Kidney (tissue), 14 donors: ENCODE results near the gene SLC9A1. TPM values are rescaled to one million over a fixed set of nuclear protein-coding genes. Genes with fewer than 3 reads are reported as not detected.

Experiments
- DNase-seq, 5 donors: peaks; one replicate each; pipeline ENCODE4 v3.0.0-alpha.2; 2013 to 2020
- FAIRE-seq: peaks from 2 replicates; lab custom pipeline; 2012; peaks lifted over from hg19 to GRCh38; lab: Jason Lieb, UNC
- H3K27ac ChIP-seq, 2 donors: one replicate each; pipeline ENCODE4 v1.7.0; 2013; ENCODE audit warnings: low read depth in 2 of 2, low read length in 2 of 2, inconsistent platforms in 1 of 2
- H3K27me3 ChIP-seq: one replicate; pipeline ENCODE4 v1.7.1; 2013; ENCODE audit warnings: low read length, inconsistent platforms; ENCODE audit not compliant: control insufficient read depth, insufficient read depth
- H3K36me3 ChIP-seq, 3 donors: one replicate each; pipeline versions ENCODE4 v1.7.0 to v1.7.1; 2013; ENCODE audit warnings: low read length in 3 of 3, control low read depth in 1 of 3, inconsistent platforms in 1 of 3; ENCODE audit not compliant: insufficient read depth in 3 of 3, control insufficient read depth in 2 of 3
- H3K4me1 ChIP-seq, 3 donors: one replicate each; pipeline versions ENCODE4 v1.7.0 to v1.7.1; 2013; ENCODE audit warnings: low read length in 3 of 3, inconsistent platforms in 1 of 3, low read depth in 1 of 3; ENCODE audit not compliant: control insufficient read depth in 2 of 3, insufficient read depth in 2 of 3
- H3K4me3 ChIP-seq, 3 donors: one replicate each; pipeline versions ENCODE4 v1.7.0 to v1.8.1; 2013; ENCODE audit warnings: low read length in 3 of 3, control low read depth in 1 of 3, inconsistent platforms in 1 of 3
- H3K9ac ChIP-seq, 3 donors: one replicate each; pipeline versions ENCODE4 v1.7.0 to v1.7.1; 2013; ENCODE audit warnings: low read length in 3 of 3, control low read depth in 1 of 3, inconsistent platforms in 1 of 3
- H3K9me3 ChIP-seq, 3 donors: one replicate each; pipeline versions ENCODE4 v1.7.0 to v1.7.1; 2013; ENCODE audit warnings: low read length in 3 of 3, control low read depth in 1 of 3, inconsistent platforms in 1 of 3; ENCODE audit not compliant: control insufficient read depth in 2 of 3, insufficient read depth in 1 of 3
- CTCF ChIP-seq: IDR thresholded peaks from 3 replicates; pipeline ENCODE4 v1.5.1; 2012; ENCODE audit warnings: mild to moderate bottlenecking, moderate library complexity, borderline replicate concordance; ENCODE audit not compliant: insufficient read depth; ENCODE audit errors: extremely low read depth
- intact Hi-C: fragments of 100-400 bp; cut with DNase I; formaldehyde crosslinking; loops from one replicate; pipeline ENCODE4 v1.11.1; 2022
- polyA plus RNA-seq: library from polyadenylated mRNA; stranded (reverse); fragments of 350-450 nt; fragmentation: Illumina TruSeq; extraction: RNeasy Lipid Tissue Mini Kit (QIAGEN cat#74804); gene quantifications from one replicate; pipeline ENCODE4 v1.2.3, GENCODE V29; 2014; ENCODE audit warnings: low read depth, low replicate concordance; ENCODE audit not compliant: insufficient read depth
- total RNA-seq: library from RNA; stranded (reverse); fragmentation: NEBNext Ultra II Directional; extraction: Animal tissue kit (Norgen Biotek cat#: 25700); gene quantifications from one replicate; pipeline ENCODE4 v1.2.1, GENCODE V29; 2021
- donor health status: control.
- donor health status: control.
- donor health status: control.
- donor health status: control.
- donor health status: control.
- donor health status: DM: yes; HTN: yes; CAD: no.
- donor health status: Normal renal cell carcinoma (clear cell type).

SLC9A1 gene
- total and polyA plus RNA-seq, 2 donors from 2014 or later: 19.3 to 29.8 TPM

- Histone ChIP-seq H3K36me3 (no peaks in the 10 kb centered on the region), H3K9ac (peak overlapping the region in 1 of 3 donors; percentile 55), H3K9me3 (no peaks in the 10 kb centered on the region), H3K4me1 (peaks cover 0 to 40% (median 19%) of the 10 kb centered on the region in 3 donors), H3K27ac (peak overlapping the region; percentile 65 to 71), H3K27me3 (no peaks in the 10 kb centered on the region), H3K4me3 (peak overlapping the region in 2 of 3 donors; percentile 49 to 78)
- DNase-seq (peak in 1 of 5 donors; percentile 70), FAIRE-seq (no peak)
- TF ChIP-seq CTCF: no peak
- intact Hi-C loops: no loop called here
Measured at GRCh38 chr1:27152004-27152828, 2.7 kb downstream of the SLC9A1 start.

GRCh38 chr1:27150641-27151040, 4.3 kb downstream of the SLC9A1 start:
- no peak for FAIRE-seq
- DNase-seq: peak in 1 of 5 donors; percentile 34
- no peaks in the 10 kb centered on the region for H3K27me3 ChIP-seq
- no peaks in the 10 kb centered on the region for H3K9me3 ChIP-seq
- H3K4me1 ChIP-seq: peaks cover 0 to 46% (median 18%) of the 10 kb centered on the region in 3 donors
- H3K36me3 ChIP-seq: no peaks in the 10 kb centered on the region
- no peak overlapping the region for H3K9ac ChIP-seq
- no peak for TF ChIP-seq CTCF
- no peak overlapping the region for H3K27ac ChIP-seq
- no peak overlapping the region for H3K4me3 ChIP-seq
- intact Hi-C loops: no loop called here

- no peaks in the 10 kb centered on the region for H3K36me3 ChIP-seq
- H3K9ac ChIP-seq: no peak overlapping the region
- H3K9me3 ChIP-seq: no peaks in the 10 kb centered on the region
- peak in 1 of 5 donors; percentile 8 for DNase-seq
- no peaks in the 10 kb centered on the region for H3K27me3 ChIP-seq
- H3K4me1 ChIP-seq: peaks cover 0 to 50% (median 14%) of the 10 kb centered on the region in 3 donors
- H3K27ac ChIP-seq: no peak overlapping the region
- TF ChIP-seq CTCF: no peak
- intact Hi-C loops: no loop called here
- FAIRE-seq: no peak
- no peak overlapping the region for H3K4me3 ChIP-seq
Measured at GRCh38 chr1:27150183-27150582, 4.7 kb downstream of the SLC9A1 start.
